Activated T-helper 17 cell treated with anti-CD3 and anti-CD28 coated beads, Interleukin-2, amount 50 U/mL, for 72 hours (primary cell): ENCODE data around the gene CLDN9. TPM values are rescaled to one million over a fixed set of nuclear protein-coding genes. Genes with fewer than 3 reads are reported as not detected.

Experiments
- ATAC-seq: fragments of 150-1000 bp; cut with Tn5 transposase; replicated peaks from 2 replicates; pipeline ENCODE4 v1.10.0; 2021; ENCODE audit warnings: mild to moderate bottlenecking, moderate library complexity
- H3K27ac Mint-ChIP-seq: one replicate; pipeline ENCODE4 v1.8.0; 2022; ENCODE audit warnings: mixed read lengths
- H3K27me3 Mint-ChIP-seq: one replicate; pipeline ENCODE4 v1.8.0; 2022; ENCODE audit warnings: mixed read lengths
- H3K36me3 Mint-ChIP-seq: one replicate; pipeline ENCODE4 v1.8.0; 2022; ENCODE audit warnings: low read depth, mild to moderate bottlenecking, mixed read lengths
- H3K4me1 Mint-ChIP-seq: one replicate; pipeline ENCODE4 v1.8.0; 2022; ENCODE audit warnings: mixed read lengths
- H3K4me3 Mint-ChIP-seq: one replicate; pipeline ENCODE4 v1.8.0; 2022; ENCODE audit warnings: mild to moderate bottlenecking, mixed read lengths
- H3K9me3 Mint-ChIP-seq: one replicate; pipeline ENCODE4 v1.8.0; 2022; ENCODE audit warnings: mixed read lengths
- total RNA-seq, 2 donors: library from RNA; stranded (reverse); gene quantifications; one replicate each; pipeline ENCODE4 v1.2.3, GENCODE V29; 2022

The CLDN9 gene
- total RNA-seq, 2 donors from 2014 or later: 0.15 TPM; not detected in 1

DNA sequence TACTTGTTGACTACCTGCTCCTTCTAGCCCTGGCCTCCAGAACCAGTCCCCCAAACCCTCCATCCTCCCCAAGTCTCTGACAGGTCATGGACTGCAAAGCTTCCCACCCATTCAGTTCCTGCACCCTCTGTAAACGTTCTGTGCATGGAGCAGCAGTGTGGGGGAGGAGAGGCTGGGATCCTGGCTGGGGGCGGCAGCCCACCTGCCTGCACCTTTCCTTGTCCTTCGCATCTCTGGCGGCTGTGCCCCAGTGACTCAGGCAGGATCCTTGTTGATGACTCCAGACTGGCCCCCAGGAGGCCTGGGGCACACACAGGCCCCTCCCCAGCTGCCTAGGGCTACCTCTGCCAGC, 30.8 kb upstream of the CLDN9 start:
- Mint-ChIP-seq H3K4me1 (peaks cover 3% of the 10 kb centered on the region), H3K36me3 (peaks cover 22% of the 10 kb centered on the region), H3K27me3 (no peaks in the 10 kb centered on the region), H3K27ac (peak overlapping the region; percentile 88), H3K9me3 (no peaks in the 10 kb centered on the region), H3K4me3 (peak overlapping the region; percentile 84)
- no peak for ATAC-seq

DNA sequence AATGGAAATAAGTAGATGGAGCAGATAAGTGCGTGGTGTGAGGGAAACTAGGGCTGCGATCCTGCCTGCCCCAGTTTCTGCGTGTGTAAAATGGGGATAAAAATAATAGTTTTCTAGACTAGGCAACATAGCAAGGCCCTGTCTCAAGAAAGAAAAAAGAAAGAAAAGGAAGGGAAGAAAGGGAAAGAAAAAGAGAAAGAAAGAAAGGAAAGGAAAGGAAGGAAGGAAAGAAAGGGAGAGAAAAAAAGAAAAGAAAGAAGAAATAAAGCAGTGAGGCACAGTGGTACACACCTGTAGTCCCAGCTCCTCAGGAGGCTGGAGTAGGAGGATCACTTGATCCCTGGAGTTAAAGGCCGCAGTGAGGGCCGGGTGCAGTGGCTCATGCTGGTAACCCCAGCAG, 30.3 kb upstream of the CLDN9 start:
- peak overlapping the region; percentile 84 for H3K4me3 Mint-ChIP-seq
- H3K4me1 Mint-ChIP-seq: peaks cover 3% of the 10 kb centered on the region
- no peaks in the 10 kb centered on the region for H3K9me3 Mint-ChIP-seq
- no peaks in the 10 kb centered on the region for H3K27me3 Mint-ChIP-seq
- ATAC-seq: no peak
- H3K27ac Mint-ChIP-seq: no peak overlapping the region
- H3K36me3 Mint-ChIP-seq: peaks cover 17% of the 10 kb centered on the region

DNA sequence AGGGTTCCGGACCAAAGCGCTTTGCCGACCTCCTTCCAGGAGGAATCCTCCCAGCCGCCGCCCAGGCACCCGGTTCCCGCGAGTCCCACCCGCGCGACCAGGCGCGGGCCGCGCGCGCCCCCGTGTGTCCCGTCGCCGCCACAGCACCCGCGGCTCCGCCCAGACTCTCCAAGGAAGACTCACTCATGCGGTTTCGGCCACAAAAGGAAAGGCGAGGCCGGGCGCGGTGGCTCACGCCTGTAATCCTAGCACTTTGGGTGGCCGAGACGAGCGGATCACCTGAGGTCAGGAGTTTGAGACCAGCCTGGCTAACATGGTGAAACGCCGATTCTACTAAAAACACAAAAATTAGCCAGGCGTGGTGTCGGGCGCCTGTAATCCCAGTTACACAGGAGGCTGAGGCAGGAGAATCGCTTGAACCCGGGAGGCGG, 29.0 kb upstream of the CLDN9 start:
- peak overlapping the region; percentile 49 for H3K4me3 Mint-ChIP-seq
- peaks cover 7% of the 10 kb centered on the region for H3K36me3 Mint-ChIP-seq
- peak; percentile 70 for ATAC-seq
- H3K4me1 Mint-ChIP-seq: peaks cover 3% of the 10 kb centered on the region
- H3K27me3 Mint-ChIP-seq: no peaks in the 10 kb centered on the region
- no peaks in the 10 kb centered on the region for H3K9me3 Mint-ChIP-seq
- H3K27ac Mint-ChIP-seq: no peak overlapping the region

DNA sequence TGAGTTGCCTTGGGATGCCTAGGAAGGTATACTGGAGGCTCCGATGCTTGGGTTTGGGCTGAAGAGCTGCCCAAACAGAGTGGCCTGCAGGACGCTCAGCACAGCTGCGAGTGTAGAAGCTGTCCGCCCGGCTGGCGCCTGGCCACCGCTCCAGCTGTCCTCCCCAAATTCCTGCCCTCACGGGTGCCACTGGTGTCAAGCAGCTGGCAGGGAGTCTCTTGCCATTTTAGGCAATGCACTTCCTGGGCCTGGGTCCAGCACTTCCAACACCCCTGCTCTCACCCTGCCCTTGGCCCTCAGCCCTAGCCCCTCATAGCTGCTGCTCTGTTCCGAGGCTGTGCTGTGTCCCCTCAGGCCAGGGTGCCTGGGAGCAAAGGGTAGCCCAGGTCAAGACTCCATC, 27.3 kb upstream of the CLDN9 start:
- Mint-ChIP-seq H3K36me3 (no peaks in the 10 kb centered on the region), H3K27ac (no peak overlapping the region), H3K9me3 (no peaks in the 10 kb centered on the region), H3K4me3 (no peak overlapping the region), H3K4me1 (peaks cover 3% of the 10 kb centered on the region), H3K27me3 (peaks cover 3% of the 10 kb centered on the region)
- ATAC-seq: no peak

DNA sequence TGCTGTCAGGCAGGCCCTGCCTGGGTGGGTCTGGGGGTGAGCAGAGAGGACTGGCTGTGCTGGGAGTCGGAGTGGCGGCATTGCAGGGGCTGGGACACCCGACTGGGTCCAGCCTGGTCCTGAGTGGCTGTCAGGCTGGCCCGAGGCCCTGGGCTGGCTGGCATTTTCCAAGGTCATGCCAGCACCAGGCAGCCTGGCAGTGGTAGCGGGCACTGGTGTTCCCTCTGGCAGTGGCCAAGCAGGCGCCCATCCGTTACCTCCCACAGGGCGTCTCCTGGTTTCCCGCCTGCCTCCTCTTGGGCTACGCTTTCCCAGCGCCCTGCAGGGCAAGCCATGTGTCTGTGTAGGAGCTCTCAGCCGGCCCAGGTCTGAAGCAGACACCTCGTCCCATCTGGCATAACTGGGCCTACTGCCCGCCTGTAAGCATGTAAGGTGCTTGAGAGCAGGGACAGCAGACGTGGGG, 26.8 kb upstream of the CLDN9 start:
- no peaks in the 10 kb centered on the region for H3K36me3 Mint-ChIP-seq
- H3K9me3 Mint-ChIP-seq: no peaks in the 10 kb centered on the region
- ATAC-seq: no peak
- H3K27ac Mint-ChIP-seq: no peak overlapping the region
- peaks cover 3% of the 10 kb centered on the region for H3K4me1 Mint-ChIP-seq
- H3K27me3 Mint-ChIP-seq: peaks cover 3% of the 10 kb centered on the region
- no peak overlapping the region for H3K4me3 Mint-ChIP-seq

DNA sequence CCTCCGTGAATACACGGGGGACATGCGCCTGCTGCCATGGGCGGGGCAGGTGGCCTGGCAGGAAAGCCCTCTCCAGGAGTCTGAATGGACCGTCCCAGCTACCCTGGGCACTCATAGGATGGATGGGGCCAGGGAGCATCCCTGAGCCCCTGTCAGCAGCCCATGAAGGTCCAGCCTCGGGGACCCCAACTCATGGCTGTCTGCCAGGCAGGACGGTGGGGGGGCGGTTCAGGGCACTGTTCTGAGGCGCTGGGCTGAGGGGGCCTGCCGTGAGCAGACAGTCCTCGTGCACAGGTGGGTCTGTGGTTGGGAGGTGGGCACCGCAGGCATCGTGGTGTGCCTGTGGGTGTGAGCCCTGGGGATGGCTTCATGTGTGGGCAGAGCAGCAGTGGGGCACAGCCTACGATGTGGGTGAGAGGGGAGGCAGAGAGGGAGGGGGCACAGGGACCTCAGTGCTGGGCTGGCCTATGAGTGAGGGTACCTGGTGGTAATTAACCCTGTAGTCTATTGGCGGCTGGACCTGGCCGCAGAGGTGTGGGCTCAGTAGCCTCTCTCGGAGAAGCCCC, 26.0 kb upstream of the CLDN9 start:
- no peak for ATAC-seq
- no peak overlapping the region for H3K4me3 Mint-ChIP-seq
- peaks cover 3% of the 10 kb centered on the region for H3K27me3 Mint-ChIP-seq
- peaks cover 3% of the 10 kb centered on the region for H3K4me1 Mint-ChIP-seq
- no peaks in the 10 kb centered on the region for H3K9me3 Mint-ChIP-seq
- no peaks in the 10 kb centered on the region for H3K36me3 Mint-ChIP-seq
- H3K27ac Mint-ChIP-seq: no peak overlapping the region

- Mint-ChIP-seq H3K9me3 (no peaks in the 10 kb centered on the region), H3K27me3 (peaks cover 3% of the 10 kb centered on the region), H3K36me3 (no peaks in the 10 kb centered on the region), H3K4me3 (no peak overlapping the region), H3K27ac (no peak overlapping the region), H3K4me1 (no peaks in the 10 kb centered on the region)
- no peak for ATAC-seq
Observed at GRCh38 chr16:2987286-2987685, 25.4 kb upstream of the CLDN9 start.

- no peaks in the 10 kb centered on the region for H3K4me1 Mint-ChIP-seq
- H3K4me3 Mint-ChIP-seq: no peak overlapping the region
- no peaks in the 10 kb centered on the region for H3K9me3 Mint-ChIP-seq
Observed at GRCh38 chr16:2987833-2988232, 24.9 kb upstream of the CLDN9 start.

GRCh38 chr16:2988590-2989099, 24.1 kb upstream of the CLDN9 start:
- ATAC-seq: no peak
- Mint-ChIP-seq H3K27ac (no peak overlapping the region), H3K9me3 (no peaks in the 10 kb centered on the region), H3K36me3 (no peaks in the 10 kb centered on the region), H3K4me1 (no peaks in the 10 kb centered on the region), H3K27me3 (peaks cover 3% of the 10 kb centered on the region), H3K4me3 (no peak overlapping the region)

More at GRCh38 chr16:2987833-2988232, 24.9 kb upstream of the CLDN9 start:
- no peaks in the 10 kb centered on the region for H3K36me3 Mint-ChIP-seq
- no peak for ATAC-seq
- H3K27me3 Mint-ChIP-seq: peaks cover 3% of the 10 kb centered on the region
- no peak overlapping the region for H3K27ac Mint-ChIP-seq

DNA sequence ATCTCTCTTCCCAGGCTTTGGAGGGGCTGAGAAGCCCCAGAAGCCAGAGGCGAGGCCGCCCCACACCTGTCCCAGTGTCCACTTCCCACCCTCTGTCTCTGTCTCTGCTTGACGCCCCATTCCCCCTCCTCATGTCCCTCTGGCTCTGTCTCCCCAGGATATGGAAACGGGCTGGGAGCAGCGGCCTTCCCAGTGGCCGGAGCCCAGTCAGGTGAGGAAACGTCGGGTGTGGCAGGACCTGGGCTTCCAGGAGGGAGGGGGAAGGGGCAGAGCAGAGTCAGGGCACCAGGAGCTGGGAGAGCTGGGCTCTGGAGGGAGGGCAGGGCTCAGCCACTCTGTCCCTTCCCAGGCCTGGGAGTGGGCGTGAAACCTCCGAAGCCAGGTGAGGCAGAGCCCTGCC, 21.8 kb upstream of the CLDN9 start:
- no peaks in the 10 kb centered on the region for H3K4me1 Mint-ChIP-seq
- peaks cover 3% of the 10 kb centered on the region for H3K27me3 Mint-ChIP-seq
- no peak overlapping the region for H3K4me3 Mint-ChIP-seq
- ATAC-seq: no peak
- no peaks in the 10 kb centered on the region for H3K9me3 Mint-ChIP-seq
- no peaks in the 10 kb centered on the region for H3K36me3 Mint-ChIP-seq
- no peak overlapping the region for H3K27ac Mint-ChIP-seq

- ATAC-seq: no peak
- no peaks in the 10 kb centered on the region for H3K9me3 Mint-ChIP-seq
- H3K27me3 Mint-ChIP-seq: peaks cover 3% of the 10 kb centered on the region
- H3K4me3 Mint-ChIP-seq: no peak overlapping the region
- H3K27ac Mint-ChIP-seq: no peak overlapping the region
- no peaks in the 10 kb centered on the region for H3K36me3 Mint-ChIP-seq
- H3K4me1 Mint-ChIP-seq: no peaks in the 10 kb centered on the region
Observed at GRCh38 chr16:2991566-2992261, 21.0 kb upstream of the CLDN9 start.

- no peak overlapping the region for H3K4me3 Mint-ChIP-seq
- ATAC-seq: no peak
- H3K27ac Mint-ChIP-seq: no peak overlapping the region
- peaks cover 3% of the 10 kb centered on the region for H3K27me3 Mint-ChIP-seq
- no peaks in the 10 kb centered on the region for H3K4me1 Mint-ChIP-seq
- no peaks in the 10 kb centered on the region for H3K9me3 Mint-ChIP-seq
- no peaks in the 10 kb centered on the region for H3K36me3 Mint-ChIP-seq
Observed at GRCh38 chr16:2992383-2993081, 20.2 kb upstream of the CLDN9 start.

DNA sequence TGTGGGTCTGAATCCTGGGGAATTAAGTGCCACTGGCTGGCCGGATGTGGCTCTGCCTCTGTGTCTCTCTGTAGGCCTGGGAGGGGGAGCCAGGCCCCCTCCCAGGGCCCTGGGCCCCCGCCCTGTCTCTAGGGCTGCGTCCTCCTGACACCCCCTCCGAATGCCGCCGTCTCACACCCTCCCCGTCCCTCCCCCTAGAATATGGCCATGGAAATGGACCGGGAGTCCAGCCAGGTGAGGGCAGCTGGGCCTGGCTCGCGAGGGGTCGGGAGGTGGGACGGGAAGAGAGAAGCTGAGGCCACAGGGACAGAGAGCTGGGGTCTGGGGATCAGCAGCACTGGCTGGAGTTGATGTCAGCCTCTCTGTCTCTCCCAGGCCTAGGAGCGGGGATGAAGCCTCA, 16.4 kb upstream of the CLDN9 start:
- H3K27me3 Mint-ChIP-seq: peaks cover 3% of the 10 kb centered on the region
- no peaks in the 10 kb centered on the region for H3K9me3 Mint-ChIP-seq
- H3K27ac Mint-ChIP-seq: no peak overlapping the region
- H3K4me3 Mint-ChIP-seq: no peak overlapping the region
- ATAC-seq: no peak
- H3K4me1 Mint-ChIP-seq: no peaks in the 10 kb centered on the region
- H3K36me3 Mint-ChIP-seq: no peaks in the 10 kb centered on the region

GRCh38 chr16:2999929-3000328, 12.8 kb upstream of the CLDN9 start:
- Mint-ChIP-seq H3K9me3 (no peaks in the 10 kb centered on the region), H3K27ac (no peak overlapping the region), H3K36me3 (no peaks in the 10 kb centered on the region), H3K4me1 (no peaks in the 10 kb centered on the region), H3K27me3 (peaks cover 3% of the 10 kb centered on the region), H3K4me3 (no peak overlapping the region)
- no peak for ATAC-seq

- H3K9me3 Mint-ChIP-seq: no peaks in the 10 kb centered on the region
- no peak overlapping the region for H3K4me3 Mint-ChIP-seq
- H3K27ac Mint-ChIP-seq: no peak overlapping the region
- no peaks in the 10 kb centered on the region for H3K4me1 Mint-ChIP-seq
- peaks cover 3% of the 10 kb centered on the region for H3K27me3 Mint-ChIP-seq
- ATAC-seq: no peak
- no peaks in the 10 kb centered on the region for H3K36me3 Mint-ChIP-seq
Observed at GRCh38 chr16:3000540-3000939, 12.2 kb upstream of the CLDN9 start.
